Activated CD8-positive, alpha-beta memory T cell treated with anti-CD3 and anti-CD28 coated beads, Interleukin-2, amount 50 U/mL, for 24 hours (primary cell): ENCODE data around the gene GLI1.
"Not testable (repeated sequence)": the region's sequence is repeated elsewhere in the genome, so short reads cannot be mapped to it uniquely, and the experiment has no call there.

Source experiments
- DNase-seq: peaks from one replicate; pipeline ENCODE4 v3.0.0-alpha.2; 2020; ENCODE audit errors: extremely low read depth

GLI1 gene

DNA sequence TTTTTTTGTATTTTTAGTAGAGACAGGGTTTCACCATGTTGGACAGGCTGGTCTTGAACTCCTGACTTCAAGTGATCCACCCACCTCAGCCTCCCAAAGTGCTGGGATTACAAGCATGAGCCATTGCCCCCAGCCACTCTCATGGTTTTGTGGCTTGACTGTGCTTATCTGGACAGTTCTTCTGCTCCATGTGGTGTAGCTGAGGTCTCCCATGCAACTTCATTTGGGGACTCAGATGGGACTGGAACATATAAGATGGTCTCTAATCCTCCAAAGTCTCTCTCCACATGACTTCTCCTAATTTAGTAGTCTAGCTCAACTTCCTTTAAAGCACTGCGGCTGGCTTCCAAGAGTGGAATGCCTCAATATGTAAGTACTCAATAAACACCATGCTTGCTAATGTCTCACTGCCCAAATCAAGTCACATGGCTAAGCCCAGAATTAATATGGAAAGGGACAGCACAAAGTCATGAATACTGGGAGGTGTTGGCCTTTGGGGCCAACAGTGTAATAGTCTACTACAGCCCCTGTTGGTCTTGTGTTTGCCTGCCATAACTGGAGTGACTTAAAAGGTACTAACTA lies 17.6 kb upstream of the GLI1 start:
- no peak for DNase-seq

DNA sequence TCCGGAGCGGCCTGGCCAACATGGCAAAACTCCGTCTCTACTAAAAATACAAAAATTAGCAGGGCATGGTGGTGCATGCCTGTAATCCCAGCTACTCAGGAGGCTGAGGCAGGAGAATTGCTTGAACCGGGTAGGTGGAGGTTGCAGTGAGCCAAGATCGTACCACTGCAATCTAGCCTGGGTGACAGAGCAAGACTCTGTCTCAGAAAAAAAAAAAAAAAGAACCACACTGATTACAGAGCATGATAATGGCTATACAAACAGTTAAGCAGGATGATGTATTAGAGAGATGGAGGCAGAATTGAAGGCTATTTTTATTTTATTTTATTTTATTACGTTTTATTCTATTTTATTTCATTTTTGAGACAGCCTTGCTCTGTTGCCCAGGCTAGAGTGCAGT lies 15.2 kb upstream of the GLI1 start:
- not testable (repeated sequence) for DNase-seq

DNA sequence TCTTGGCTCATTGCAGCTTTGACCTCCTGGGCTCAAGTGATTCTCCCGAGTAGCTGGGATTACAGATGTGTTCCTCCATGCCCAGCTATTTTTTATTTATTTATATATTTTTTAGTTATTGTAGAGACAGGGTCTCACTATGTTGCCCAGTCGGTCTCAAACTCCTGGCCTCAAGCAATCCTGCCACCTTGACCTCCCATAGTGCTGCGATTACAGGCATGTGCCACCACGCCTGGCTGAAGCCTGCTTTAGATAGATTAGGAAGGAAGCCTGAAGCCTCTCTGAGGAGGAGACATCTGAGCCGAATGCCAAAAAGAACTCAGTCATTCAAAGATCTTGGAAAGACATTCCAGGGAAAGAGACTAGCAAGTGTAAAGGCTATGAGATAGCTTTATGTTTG lies 14.8 kb upstream of the GLI1 start:
- DNase-seq, result no peak

- DNase-seq, result no peak
Observed at GRCh38 chr12:57446292-57446960, 13.2 kb upstream of the GLI1 start.

DNA sequence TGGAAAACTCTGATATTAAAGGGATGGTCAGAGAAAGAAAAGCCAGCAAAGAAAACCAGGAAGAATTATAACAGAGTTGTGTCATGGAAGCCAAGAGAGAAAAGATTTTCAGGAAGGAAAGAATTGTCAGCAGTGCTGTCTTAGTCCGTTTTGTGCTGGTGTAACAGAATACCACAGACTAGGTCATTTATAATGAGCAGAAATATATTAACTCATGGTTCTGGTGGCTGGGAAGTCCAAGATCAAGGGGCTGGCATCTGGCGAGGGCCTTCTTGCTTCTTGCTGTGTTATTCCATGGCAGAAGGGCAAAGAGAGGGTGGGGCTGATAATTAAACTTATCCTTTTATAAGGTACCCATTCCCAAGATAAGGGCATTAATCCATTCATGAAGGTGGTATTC lies 10.9 kb upstream of the GLI1 start:
- no peak for DNase-seq

DNA sequence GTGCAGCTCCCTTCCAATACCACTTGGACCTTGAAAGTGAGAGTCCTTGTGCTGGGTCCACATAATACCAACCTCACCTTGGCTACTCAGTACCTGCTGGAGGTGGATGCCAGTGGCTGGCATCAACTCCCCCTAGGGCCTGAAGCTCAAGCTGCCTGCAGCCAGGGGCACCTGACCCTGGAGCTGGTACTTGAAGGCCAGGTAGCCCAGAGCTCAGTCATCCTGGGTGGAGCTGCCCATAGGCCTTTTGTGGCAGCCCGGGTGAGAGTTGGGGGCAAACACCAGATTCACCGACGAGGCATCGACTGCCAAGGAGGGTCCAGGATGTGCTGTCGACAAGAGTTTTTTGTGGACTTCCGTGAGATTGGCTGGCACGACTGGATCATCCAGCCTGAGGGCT lies 10.2 kb upstream of the GLI1 start:
- DNase-seq, result no peak

DNA sequence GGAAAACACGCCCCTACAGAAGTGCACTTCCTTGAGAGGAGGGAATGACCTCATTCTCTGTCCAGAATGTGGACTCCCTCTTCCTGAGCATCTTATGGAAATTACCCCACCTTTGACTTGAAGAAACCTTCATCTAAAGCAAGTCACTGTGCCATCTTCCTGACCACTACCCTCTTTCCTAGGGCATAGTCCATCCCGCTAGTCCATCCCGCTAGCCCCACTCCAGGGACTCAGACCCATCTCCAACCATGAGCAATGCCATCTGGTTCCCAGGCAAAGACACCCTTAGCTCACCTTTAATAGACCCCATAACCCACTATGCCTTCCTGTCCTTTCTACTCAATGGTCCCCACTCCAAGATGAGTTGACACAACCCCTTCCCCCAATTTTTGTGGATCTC lies 9.5 kb upstream of the GLI1 start:
- DNase-seq, result no peak

GRCh38 chr12:57451233-57451778 lies 8.3 kb upstream of the GLI1 start:
- DNase-seq, result no peak

DNA sequence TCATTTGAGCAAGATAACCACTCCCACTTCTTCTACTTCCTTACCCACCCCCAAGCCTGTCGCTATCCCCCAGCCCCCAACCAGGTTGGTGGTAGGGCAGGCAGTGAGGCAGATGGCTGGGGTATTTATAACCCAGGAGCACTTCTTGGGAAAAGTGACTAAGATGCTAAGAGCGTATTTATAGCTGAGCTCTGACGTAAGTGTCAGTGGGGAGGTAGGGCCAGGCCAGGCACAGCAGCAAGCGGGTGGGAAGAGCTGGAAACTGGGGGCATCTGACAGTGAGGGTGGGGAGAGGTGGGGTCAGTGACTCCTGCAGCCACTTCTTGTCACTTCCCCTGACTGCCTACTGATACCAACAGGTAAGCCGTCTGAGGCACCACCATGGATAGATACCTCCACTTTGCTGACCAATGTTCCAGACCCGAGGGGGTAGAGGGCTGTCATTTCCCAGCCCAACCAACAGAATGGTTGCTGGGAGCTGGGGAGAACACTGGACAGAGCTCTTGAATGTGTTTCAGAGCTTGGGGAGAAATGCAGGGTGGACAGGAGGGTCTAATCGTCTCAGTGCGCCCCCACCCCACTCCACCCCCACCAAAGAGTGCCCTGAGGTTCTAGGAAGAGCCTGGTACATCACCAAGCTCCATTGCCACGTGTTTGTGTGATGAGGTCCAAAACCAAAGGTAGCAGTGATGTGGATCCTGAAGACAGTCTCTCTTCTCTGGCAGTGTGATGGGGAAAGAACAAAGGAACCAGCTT lies 7.2 kb upstream of the GLI1 start:
- DNase-seq, result no peak

- no peak for DNase-seq
Observed at GRCh38 chr12:57452937-57453509, 6.6 kb upstream of the GLI1 start.

GRCh38 chr12:57454213-57454565 lies 5.4 kb upstream of the GLI1 start:
- no peak for DNase-seq

DNA sequence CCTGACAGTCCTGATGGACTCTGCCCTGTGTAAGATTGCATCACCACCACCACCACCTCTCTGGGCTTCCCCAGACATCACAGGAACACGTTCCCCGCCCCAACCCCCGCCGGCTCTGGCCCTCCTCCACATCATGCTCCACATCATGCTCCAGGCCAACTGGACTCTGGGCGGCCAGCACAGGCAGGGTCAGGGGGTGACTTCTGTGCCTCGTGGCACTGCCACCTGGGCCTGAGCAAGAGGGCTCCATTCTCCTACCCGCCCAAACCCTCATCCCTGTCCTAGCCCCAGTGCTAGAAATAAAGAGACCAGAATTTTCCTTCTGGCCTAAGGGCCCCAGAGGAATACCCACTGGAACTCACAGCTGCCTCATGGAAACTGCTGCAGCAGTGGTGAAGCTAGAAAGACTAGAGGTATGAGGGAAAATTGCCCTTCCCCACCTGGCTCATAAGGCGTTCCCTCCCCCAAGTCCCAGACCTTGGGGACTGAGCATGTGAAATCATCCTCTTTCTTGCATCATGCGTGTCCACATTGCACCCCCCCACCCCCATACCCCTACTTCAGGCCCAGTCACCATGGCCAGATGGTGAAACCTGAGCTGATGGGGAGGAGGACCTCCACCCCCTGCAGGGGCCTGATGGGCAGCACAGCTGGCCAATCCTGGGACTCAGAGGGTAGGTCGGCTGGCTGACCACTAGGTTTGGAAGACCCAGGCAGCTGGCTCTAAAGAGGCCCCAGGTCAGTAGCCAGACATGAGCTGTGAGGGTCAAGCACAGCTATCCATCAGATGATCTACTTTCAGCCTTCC lies 4.8 kb upstream of the GLI1 start, which contains the start of gene INHBE:
Gene INHBE, plus strand, starts transcription at position 742 of the 808 bp plus-strand sequence. CDS start 230 bp downstream, outside the sequence.
- DNase-seq, result no peak

DNA sequence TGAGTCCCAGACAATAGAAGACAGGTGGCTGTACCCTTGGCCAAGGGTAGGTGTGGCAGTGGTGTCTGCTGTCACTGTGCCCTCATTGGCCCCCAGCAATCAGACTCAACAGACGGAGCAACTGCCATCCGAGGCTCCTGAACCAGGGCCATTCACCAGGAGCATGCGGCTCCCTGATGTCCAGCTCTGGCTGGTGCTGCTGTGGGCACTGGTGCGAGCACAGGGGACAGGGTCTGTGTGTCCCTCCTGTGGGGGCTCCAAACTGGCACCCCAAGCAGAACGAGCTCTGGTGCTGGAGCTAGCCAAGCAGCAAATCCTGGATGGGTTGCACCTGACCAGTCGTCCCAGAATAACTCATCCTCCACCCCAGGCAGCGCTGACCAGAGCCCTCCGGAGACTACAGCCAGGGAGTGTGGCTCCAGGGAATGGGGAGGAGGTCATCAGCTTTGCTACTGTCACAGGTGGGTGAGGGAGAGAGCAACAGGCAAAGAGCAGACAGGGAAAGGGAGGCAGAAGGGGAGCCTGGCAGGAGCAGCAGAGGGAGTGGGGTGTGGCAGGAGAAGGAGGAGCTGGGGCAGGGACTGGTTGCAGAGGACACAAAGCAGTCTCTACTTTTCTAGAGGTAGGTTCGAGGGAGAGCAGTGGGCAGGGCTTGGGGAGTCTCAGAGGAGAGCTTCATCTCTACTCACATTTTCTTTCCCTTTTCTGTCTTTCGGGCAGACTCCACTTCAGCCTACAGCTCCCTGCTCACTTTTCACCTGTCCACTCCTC lies 4.0 kb upstream of the GLI1 start:
- DNase-seq, result no peak

DNA sequence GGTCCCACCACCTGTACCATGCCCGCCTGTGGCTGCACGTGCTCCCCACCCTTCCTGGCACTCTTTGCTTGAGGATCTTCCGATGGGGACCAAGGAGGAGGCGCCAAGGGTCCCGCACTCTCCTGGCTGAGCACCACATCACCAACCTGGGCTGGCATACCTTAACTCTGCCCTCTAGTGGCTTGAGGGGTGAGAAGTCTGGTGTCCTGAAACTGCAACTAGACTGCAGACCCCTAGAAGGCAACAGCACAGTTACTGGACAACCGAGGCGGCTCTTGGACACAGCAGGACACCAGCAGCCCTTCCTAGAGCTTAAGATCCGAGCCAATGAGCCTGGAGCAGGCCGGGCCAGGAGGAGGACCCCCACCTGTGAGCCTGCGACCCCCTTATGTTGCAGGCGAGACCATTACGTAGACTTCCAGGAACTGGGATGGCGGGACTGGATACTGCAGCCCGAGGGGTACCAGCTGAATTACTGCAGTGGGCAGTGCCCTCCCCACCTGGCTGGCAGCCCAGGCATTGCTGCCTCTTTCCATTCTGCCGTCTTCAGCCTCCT lies 3.4 kb upstream of the GLI1 start:
- DNase-seq, result no peak

DNA sequence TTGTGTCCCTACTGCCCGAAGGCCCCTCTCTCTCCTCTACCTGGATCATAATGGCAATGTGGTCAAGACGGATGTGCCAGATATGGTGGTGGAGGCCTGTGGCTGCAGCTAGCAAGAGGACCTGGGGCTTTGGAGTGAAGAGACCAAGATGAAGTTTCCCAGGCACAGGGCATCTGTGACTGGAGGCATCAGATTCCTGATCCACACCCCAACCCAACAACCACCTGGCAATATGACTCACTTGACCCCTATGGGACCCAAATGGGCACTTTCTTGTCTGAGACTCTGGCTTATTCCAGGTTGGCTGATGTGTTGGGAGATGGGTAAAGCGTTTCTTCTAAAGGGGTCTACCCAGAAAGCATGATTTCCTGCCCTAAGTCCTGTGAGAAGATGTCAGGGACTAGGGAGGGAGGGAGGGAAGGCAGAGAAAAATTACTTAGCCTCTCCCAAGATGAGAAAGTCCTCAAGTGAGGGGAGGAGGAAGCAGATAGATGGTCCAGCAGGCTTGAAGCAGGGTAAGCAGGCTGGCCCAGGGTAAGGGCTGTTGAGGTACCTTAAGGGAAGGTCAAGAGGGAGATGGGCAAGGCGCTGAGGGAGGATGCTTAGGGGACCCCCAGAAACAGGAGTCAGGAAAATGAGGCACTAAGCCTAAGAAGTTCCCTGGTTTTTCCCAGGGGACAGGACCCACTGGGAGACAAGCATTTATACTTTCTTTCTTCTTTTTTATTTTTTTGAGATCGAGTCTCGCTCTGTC lies 2.7 kb upstream of the GLI1 start:
- no peak for DNase-seq

DNA sequence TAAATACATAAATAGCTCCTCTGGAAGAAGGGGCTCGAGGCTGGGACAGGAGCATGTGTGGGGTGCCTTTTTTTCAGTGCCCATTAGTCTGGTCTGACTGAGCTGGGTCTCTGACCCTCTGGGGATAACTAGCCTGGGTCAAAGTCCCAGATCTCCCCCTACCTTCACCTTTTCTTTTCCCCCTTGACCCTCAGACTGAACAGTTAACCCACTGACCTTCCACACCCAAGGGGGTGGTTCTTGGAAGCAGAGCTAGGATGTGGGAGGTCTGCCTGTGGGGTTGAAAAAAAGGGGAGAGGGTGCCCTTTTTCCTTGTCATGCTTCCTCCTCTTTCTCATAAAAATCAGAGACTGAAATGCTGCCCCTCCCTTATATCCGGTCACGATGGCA lies 925 bp upstream of the GLI1 start:
- DNase-seq, result no peak

- peak; percentile 88 for DNase-seq
Observed at GRCh38 chr12:57459055-57459749, 383 bp upstream of the GLI1 start.

- no peak for DNase-seq
Observed at GRCh38 chr12:57460468-57460784, 841 bp downstream of the GLI1 start.

GRCh38 chr12:57460841-57461275 lies 1.3 kb downstream of the GLI1 start:
- DNase-seq, result no peak
